Retina (tissue), 1 donor: Measurements from ENCODE around the gene AUTS2.

Source experiments
- DNase-seq: peaks from one replicate; pipeline ENCODE4 v3.0.0-alpha.2; 2016

Gene AUTS2

GRCh38 chr7:70047891-70048448 is 449.7 kb downstream of the AUTS2 start:
- no peak for DNase-seq

GRCh38 chr7:70051726-70052125 is 453.5 kb downstream of the AUTS2 start:
- DNase-seq, result no peak

- no peak for DNase-seq
Observed at GRCh38 chr7:70052691-70053090, 454.4 kb downstream of the AUTS2 start.

- no peak for DNase-seq
Observed at GRCh38 chr7:70053421-70053820, 455.1 kb downstream of the AUTS2 start.

GRCh38 chr7:70053989-70054388 is 455.7 kb downstream of the AUTS2 start:
- no peak for DNase-seq

GRCh38 chr7:70056363-70056762 is 458.1 kb downstream of the AUTS2 start:
- no peak for DNase-seq

GRCh38 chr7:70060298-70061068 is 462.2 kb downstream of the AUTS2 start:
- DNase-seq, result no peak

- no peak for DNase-seq
Observed at GRCh38 chr7:70063371-70063770, 465.1 kb downstream of the AUTS2 start.

- no peak for DNase-seq
Observed at GRCh38 chr7:70063927-70064326, 465.7 kb downstream of the AUTS2 start.

- DNase-seq, result no peak
Observed at GRCh38 chr7:70066844-70067243, 468.6 kb downstream of the AUTS2 start.

GRCh38 chr7:70068531-70068930 is 470.3 kb downstream of the AUTS2 start:
- no peak for DNase-seq

GRCh38 chr7:70069977-70070376 is 471.7 kb downstream of the AUTS2 start:
- DNase-seq, result no peak

GRCh38 chr7:70071766-70072165 is 473.5 kb downstream of the AUTS2 start:
- peak; percentile 32 for DNase-seq

- no peak for DNase-seq
Observed at GRCh38 chr7:70072220-70072619, 473.9 kb downstream of the AUTS2 start.

GRCh38 chr7:70076325-70076724 is 478.1 kb downstream of the AUTS2 start:
- DNase-seq, result no peak

- DNase-seq, result no peak
Observed at GRCh38 chr7:70082099-70082611, 483.9 kb downstream of the AUTS2 start.

- no peak for DNase-seq
Observed at GRCh38 chr7:70091362-70091761, 493.1 kb downstream of the AUTS2 start.

GRCh38 chr7:70092314-70093204 is 494.3 kb downstream of the AUTS2 start:
- DNase-seq, result peak; percentile 45

- DNase-seq, result no peak
Observed at GRCh38 chr7:70093205-70093904, 495.1 kb downstream of the AUTS2 start.

GRCh38 chr7:70094831-70095230 is 496.6 kb downstream of the AUTS2 start:
- DNase-seq, result no peak

- DNase-seq, result no peak
Observed at GRCh38 chr7:70097645-70098044, 499.4 kb downstream of the AUTS2 start.

GRCh38 chr7:70098133-70098561 is 499.9 kb downstream of the AUTS2 start:
- DNase-seq, result peak; percentile 27
